SK-N-SH treated with all-trans-retinoic acid at 6 μM for 48 hours (cell line): ENCODE data around the gene CACNA1I.
A peak's percentile ranks its signal among the peaks of the same experiment; 100 is the strongest.

Experiments
- ATAC-seq: fragments of 200-7000 bp; cut with Tn5 transposase; 3 replicates; pipeline ENCODE4 v1.9.1; 2020; ENCODE audit warnings: mild to moderate bottlenecking, moderate library complexity
- ARNTL ChIP-seq: fragments of 450-650 bp; formaldehyde crosslinking; IDR thresholded peaks from 2 replicates; pipeline ENCODE4 v1.5.0; 2020; ENCODE audit warnings: low read depth, mild to moderate bottlenecking, moderate library complexity, borderline replicate concordance
- CSDC2 ChIP-seq: fragments of 250-450 bp; sonication (Bioruptor Pico); IDR thresholded peaks from 2 replicates; pipeline ENCODE4 v1.5.0; 2020; ENCODE audit warnings: mild to moderate bottlenecking, moderate library complexity
- ESRRG ChIP-seq: fragments of 250-450 bp; sonication (Bioruptor Pico); IDR thresholded peaks from 2 replicates; pipeline ENCODE4 v1.6.1; 2021; ENCODE audit warnings: mild to moderate bottlenecking
- GLIS3 ChIP-seq: fragments of 250-450 bp; sonication (Bioruptor Pico); IDR thresholded peaks from 2 replicates; pipeline ENCODE4 v1.5.0; 2020; ENCODE audit warnings: mild to moderate bottlenecking, moderate library complexity
- ISL1 ChIP-seq: fragments of 250-450 bp; sonication (Bioruptor Pico); IDR thresholded peaks from 2 replicates; pipeline ENCODE4 v2.1.2; 2022; ENCODE audit warnings: mild to moderate bottlenecking, moderate library complexity
- OSR1 ChIP-seq: fragments of 250-450 bp; sonication (Bioruptor Pico); IDR thresholded peaks from 2 replicates; pipeline ENCODE4 v1.8.0; 2022; ENCODE audit warnings: moderate library complexity, mild to moderate bottlenecking, inconsistent platforms
- PPARA ChIP-seq: fragments of 250-450 bp; sonication (Bioruptor Pico); IDR thresholded peaks from 2 replicates; pipeline ENCODE4 v1.5.0; 2020; ENCODE audit warnings: mild to moderate bottlenecking, borderline replicate concordance
- SNAI2 ChIP-seq: fragments of 250-450 bp; sonication (Bioruptor Pico); IDR thresholded peaks from 2 replicates; pipeline ENCODE4 v1.5.0; 2020; ENCODE audit warnings: mild to moderate bottlenecking, moderate library complexity
- TCF4 ChIP-seq: fragments of 250-450 bp; sonication (Bioruptor Pico); IDR thresholded peaks from 2 replicates; pipeline ENCODE4 v1.8.0; 2021; ENCODE audit warnings: mild to moderate bottlenecking, moderate library complexity, borderline replicate concordance
- TOX ChIP-seq: fragments of 250-450 bp; sonication (Bioruptor Pico); IDR thresholded peaks from 2 replicates; pipeline ENCODE4 v1.8.0; 2021; ENCODE audit warnings: mild to moderate bottlenecking, moderate library complexity, borderline replicate concordance
- ZC3H10 ChIP-seq: fragments of 250-450 bp; sonication (Bioruptor Pico); IDR thresholded peaks from 2 replicates; pipeline ENCODE4 v1.5.1; 2021; ENCODE audit warnings: mild to moderate bottlenecking, moderate library complexity
- ZFP3 ChIP-seq: fragments of 250-450 bp; sonication (Bioruptor Pico); IDR thresholded peaks from 2 replicates; pipeline ENCODE4 v1.5.0; 2020; ENCODE audit warnings: mild to moderate bottlenecking, moderate library complexity
- ZFP30 ChIP-seq: fragments of 450-650 bp; formaldehyde crosslinking; IDR thresholded peaks from 2 replicates; pipeline ENCODE4 v1.5.0; 2022; ENCODE audit warnings: mild to moderate bottlenecking, moderate library complexity
- ZNF565 ChIP-seq: fragments of 450-650 bp; formaldehyde crosslinking; conservative IDR thresholded peaks from 2 replicates; pipeline ENCODE4 v1.5.0; 2020; ENCODE audit warnings: low read depth, mild to moderate bottlenecking, moderate library complexity
- ZNF70 ChIP-seq: fragments of 450-650 bp; formaldehyde crosslinking; IDR thresholded peaks from 2 replicates; pipeline ENCODE4 v1.5.0; 2020; ENCODE audit warnings: mild to moderate bottlenecking, moderate library complexity
- ZNF8 ChIP-seq: fragments of 450-650 bp; formaldehyde crosslinking; IDR thresholded peaks from 2 replicates; pipeline ENCODE4 v1.5.0; 2020; ENCODE audit warnings: mild to moderate bottlenecking, moderate library complexity
- TF ChIP-seq, protein P1 (sequence below): fragments of 250-450 bp; sonication (Bioruptor Pico); IDR thresholded peaks from 2 replicates; pipeline ENCODE4 v1.5.1; 2021; ENCODE audit warnings: mild to moderate bottlenecking, moderate library complexity
- TF ChIP-seq, protein P2 (sequence below): fragments of 250-450 bp; sonication (Bioruptor Pico); IDR thresholded peaks from 2 replicates; pipeline ENCODE4 v1.5.0; 2020; ENCODE audit warnings: mild to moderate bottlenecking, moderate library complexity
- TF ChIP-seq, protein P3 (sequence below): fragments of 250-450 bp; sonication (Bioruptor Pico); IDR thresholded peaks from 2 replicates; pipeline ENCODE4 v1.8.0; 2020; ENCODE audit warnings: mild to moderate bottlenecking, moderate library complexity, borderline replicate concordance
- TF ChIP-seq, protein P4 (sequence below): fragments of 250-450 bp; sonication (Bioruptor Pico); IDR thresholded peaks from 2 replicates; pipeline ENCODE4 v1.8.0; 2021; ENCODE audit warnings: low read depth, mild to moderate bottlenecking, moderate library complexity, borderline replicate concordance

Gene CACNA1I

DNA sequence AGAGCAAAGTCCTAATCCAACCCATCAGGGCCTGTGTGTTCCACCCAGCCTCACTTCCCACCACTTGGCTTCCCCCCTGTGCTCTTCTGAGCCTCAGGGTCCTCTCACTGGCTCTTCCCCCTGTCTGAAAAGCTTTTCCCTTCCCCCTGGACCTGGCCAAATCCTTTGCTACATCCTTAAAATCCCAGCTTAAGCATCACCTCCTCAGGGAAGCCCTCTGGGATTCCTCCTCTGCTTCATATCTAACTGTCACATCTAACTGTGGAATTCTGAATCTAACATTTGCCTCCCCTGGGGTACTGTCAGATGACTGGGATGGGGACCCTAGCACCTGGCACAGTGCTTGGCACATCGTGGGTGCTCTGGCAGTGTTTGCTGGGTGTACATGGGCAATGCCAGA is 985 bp downstream of the CACNA1I start:
- TF ChIP-seq ESRRG (no peak), PPARA (CRISPR knock-in tag) (no peak)
- ATAC-seq: no peak

DNA sequence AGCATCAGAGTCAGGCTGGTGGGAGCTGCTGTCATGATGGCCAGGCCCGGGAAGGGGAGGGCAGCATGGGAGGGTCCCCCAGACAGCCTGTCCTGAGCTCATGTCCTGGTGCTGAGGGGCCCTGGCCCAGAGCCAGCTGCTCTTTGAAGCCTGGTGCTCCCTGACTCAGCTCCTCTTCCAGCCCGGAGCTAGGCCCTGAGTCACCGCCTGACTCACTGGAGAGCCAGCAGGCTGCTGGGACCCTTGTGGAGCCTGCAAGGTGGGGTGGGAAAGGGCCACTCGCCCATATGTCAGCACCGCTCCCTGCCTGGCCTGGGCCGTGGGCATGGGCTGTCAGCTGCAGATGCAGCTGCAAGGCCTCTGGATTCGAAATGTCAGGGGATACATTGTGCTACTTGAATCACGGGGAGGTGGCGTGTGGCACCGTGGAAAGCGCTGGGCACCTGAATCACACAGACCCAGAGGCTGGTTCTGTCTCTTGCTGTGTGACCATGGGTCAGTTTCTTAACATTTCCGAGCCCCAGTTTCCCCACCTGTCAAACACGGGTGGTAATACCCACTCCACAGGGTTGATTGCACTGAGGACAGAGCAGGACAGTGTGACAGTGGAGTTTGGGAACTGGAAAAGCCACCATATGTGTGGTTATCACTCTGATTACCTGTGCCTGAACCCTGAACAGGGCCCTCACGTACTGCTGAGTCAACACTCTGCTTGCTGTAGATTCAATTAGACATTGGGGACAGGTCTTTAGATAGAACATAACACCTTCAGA is 4.4 kb downstream of the CACNA1I start:
- peak; percentile 88 for ATAC-seq
- no peak for TF ChIP-seq ZC3H10 (CRISPR knock-in tag)
- TF ChIP-seq, protein P1, sequence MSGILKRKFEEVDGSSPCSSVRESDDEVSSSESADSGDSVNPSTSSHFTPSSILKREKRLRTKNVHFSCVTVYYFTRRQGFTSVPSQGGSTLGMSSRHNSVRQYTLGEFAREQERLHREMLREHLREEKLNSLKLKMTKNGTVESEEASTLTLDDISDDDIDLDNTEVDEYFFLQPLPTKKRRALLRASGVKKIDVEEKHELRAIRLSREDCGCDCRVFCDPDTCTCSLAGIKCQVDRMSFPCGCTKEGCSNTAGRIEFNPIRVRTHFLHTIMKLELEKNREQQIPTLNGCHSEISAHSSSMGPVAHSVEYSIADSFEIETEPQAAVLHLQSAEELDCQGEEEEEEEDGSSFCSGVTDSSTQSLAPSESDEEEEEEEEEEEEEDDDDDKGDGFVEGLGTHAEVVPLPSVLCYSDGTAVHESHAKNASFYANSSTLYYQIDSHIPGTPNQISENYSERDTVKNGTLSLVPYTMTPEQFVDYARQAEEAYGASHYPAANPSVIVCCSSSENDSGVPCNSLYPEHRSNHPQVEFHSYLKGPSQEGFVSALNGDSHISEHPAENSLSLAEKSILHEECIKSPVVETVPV (CRISPR knock-in tag): no peak
- no peak for TF ChIP-seq ZNF565 (CRISPR knock-in tag)
- TF ChIP-seq, protein P2, sequence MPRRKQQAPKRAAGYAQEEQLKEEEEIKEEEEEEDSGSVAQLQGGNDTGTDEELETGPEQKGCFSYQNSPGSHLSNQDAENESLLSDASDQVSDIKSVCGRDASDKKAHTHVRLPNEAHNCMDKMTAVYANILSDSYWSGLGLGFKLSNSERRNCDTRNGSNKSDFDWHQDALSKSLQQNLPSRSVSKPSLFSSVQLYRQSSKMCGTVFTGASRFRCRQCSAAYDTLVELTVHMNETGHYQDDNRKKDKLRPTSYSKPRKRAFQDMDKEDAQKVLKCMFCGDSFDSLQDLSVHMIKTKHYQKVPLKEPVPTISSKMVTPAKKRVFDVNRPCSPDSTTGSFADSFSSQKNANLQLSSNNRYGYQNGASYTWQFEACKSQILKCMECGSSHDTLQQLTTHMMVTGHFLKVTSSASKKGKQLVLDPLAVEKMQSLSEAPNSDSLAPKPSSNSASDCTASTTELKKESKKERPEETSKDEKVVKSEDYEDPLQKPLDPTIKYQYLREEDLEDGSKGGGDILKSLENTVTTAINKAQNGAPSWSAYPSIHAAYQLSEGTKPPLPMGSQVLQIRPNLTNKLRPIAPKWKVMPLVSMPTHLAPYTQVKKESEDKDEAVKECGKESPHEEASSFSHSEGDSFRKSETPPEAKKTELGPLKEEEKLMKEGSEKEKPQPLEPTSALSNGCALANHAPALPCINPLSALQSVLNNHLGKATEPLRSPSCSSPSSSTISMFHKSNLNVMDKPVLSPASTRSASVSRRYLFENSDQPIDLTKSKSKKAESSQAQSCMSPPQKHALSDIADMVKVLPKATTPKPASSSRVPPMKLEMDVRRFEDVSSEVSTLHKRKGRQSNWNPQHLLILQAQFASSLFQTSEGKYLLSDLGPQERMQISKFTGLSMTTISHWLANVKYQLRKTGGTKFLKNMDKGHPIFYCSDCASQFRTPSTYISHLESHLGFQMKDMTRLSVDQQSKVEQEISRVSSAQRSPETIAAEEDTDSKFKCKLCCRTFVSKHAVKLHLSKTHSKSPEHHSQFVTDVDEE (CRISPR knock-in tag): no peak
- no peak for TF ChIP-seq ZFP3 (CRISPR knock-in tag)
- TF ChIP-seq GLIS3: no peak
- no peak for TF ChIP-seq ZNF70
- no peak for TF ChIP-seq SNAI2 (CRISPR knock-in tag)
- no peak for TF ChIP-seq ZNF8 (CRISPR knock-in tag)
- no peak for TF ChIP-seq TOX (CRISPR knock-in tag)
- TF ChIP-seq ARNTL (CRISPR knock-in tag): no peak
- no peak for TF ChIP-seq TCF4 (CRISPR knock-in tag)

DNA sequence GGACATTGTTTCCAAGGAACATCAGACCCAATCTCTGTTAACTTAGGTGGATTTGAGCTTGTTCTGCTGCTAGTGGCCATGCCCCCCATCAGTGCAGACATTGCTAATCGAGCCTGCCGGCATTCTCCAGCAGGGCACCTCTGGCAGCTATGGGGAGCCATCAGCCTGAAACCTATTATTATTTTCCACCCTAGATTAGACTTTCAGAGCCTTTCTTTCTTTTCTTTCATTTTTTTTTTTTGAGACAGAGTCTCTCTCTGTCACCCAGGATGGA is 4.9 kb downstream of the CACNA1I start:
- ATAC-seq: no peak
- no peak for TF ChIP-seq ZFP3 (CRISPR knock-in tag)
- no peak for TF ChIP-seq ISL1
- TF ChIP-seq, protein P2 (CRISPR knock-in tag): no peak
- TF ChIP-seq GLIS3: no peak
- no peak for TF ChIP-seq ESRRG
- TF ChIP-seq ARNTL (CRISPR knock-in tag): no peak
- TF ChIP-seq, protein P3, sequence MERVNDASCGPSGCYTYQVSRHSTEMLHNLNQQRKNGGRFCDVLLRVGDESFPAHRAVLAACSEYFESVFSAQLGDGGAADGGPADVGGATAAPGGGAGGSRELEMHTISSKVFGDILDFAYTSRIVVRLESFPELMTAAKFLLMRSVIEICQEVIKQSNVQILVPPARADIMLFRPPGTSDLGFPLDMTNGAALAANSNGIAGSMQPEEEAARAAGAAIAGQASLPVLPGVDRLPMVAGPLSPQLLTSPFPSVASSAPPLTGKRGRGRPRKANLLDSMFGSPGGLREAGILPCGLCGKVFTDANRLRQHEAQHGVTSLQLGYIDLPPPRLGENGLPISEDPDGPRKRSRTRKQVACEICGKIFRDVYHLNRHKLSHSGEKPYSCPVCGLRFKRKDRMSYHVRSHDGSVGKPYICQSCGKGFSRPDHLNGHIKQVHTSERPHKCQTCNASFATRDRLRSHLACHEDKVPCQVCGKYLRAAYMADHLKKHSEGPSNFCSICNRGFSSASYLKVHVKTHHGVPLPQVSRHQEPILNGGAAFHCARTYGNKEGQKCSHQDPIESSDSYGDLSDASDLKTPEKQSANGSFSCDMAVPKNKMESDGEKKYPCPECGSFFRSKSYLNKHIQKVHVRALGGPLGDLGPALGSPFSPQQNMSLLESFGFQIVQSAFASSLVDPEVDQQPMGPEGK: no peak
- no peak for TF ChIP-seq ZFP30 (CRISPR knock-in tag)

DNA sequence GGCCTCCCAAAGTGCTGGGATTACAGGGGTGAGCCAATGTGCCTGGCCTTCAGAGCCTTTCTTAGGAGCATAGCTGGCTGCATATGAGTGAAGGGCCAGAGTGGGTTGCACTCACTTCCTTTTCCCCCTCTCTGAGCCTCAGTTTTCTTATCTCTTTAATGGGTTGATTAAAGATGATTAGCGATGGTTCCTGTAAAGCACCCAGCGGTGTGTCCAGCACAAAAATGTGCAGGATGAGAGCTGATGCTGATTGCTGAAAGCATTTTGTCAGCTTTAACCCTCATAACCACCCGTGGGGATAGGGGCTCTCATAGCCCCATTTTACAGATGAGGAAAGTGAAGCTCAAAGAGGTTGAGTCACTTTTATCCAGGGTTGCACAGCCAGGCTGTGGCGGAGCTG is 5.5 kb downstream of the CACNA1I start:
- TF ChIP-seq TCF4 (CRISPR knock-in tag): no peak
- ATAC-seq: no peak

DNA sequence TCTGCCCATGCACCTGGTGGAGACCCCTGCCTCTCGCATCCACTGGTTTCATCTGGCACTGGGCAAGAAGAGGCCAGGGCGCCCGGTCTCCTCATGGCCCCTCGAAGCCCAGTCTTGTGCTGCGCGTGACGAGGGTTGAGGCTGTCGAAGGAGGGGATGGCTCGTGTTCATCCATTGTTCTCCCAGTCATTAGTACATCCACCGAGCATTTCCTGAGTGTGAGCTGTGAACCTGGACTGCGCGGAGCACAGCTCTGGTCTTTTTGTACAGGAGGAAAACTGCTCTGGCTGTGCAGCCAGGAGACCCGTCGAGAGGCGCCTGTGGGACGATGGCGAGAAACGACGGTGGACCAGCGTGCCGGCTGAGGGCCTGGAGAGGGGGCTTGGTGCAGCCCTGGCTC is 6.8 kb downstream of the CACNA1I start:
- no peak for ATAC-seq
- no peak for TF ChIP-seq GLIS3
- TF ChIP-seq OSR1 (CRISPR knock-in tag): no peak
- TF ChIP-seq CSDC2 (CRISPR knock-in tag): no peak
- no peak for TF ChIP-seq ZNF8 (CRISPR knock-in tag)
- TF ChIP-seq TOX (CRISPR knock-in tag): no peak
- TF ChIP-seq, protein P2 (CRISPR knock-in tag): no peak
- no peak for TF ChIP-seq ZFP30 (CRISPR knock-in tag)
- no peak for TF ChIP-seq ZNF565 (CRISPR knock-in tag)
- TF ChIP-seq PPARA (CRISPR knock-in tag): no peak
- no peak for TF ChIP-seq ZNF70
- TF ChIP-seq ISL1: no peak
- TF ChIP-seq, protein P4, sequence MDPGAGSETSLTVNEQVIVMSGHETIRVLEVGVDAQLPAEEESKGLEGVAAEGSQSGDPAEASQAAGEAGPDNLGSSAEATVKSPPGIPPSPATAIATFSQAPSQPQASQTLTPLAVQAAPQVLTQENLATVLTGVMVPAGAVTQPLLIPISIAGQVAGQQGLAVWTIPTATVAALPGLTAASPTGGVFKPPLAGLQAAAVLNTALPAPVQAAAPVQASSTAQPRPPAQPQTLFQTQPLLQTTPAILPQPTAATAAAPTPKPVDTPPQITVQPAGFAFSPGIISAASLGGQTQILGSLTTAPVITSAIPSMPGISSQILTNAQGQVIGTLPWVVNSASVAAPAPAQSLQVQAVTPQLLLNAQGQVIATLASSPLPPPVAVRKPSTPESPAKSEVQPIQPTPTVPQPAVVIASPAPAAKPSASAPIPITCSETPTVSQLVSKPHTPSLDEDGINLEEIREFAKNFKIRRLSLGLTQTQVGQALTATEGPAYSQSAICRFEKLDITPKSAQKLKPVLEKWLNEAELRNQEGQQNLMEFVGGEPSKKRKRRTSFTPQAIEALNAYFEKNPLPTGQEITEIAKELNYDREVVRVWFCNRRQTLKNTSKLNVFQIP: no peak
- no peak for TF ChIP-seq ZFP3 (CRISPR knock-in tag)
